HG03135 (cell line): Measurements from ENCODE around the gene ELMOD3.

Experiments
- ATAC-seq: cut with Tn5 transposase; IDR thresholded peaks from one replicate; pipeline ENCODE4 v1.9.1; 2021; ENCODE audit warnings: mild to moderate bottlenecking, moderate library complexity; ENCODE audit not compliant: unreplicated experiment

ELMOD3 gene

GRCh38 chr2:85422072-85422457 lies 67.5 kb downstream of the ELMOD3 start:
- ATAC-seq = no peak

- ATAC-seq = no peak
Observed at GRCh38 chr2:85423525-85423924, 69.0 kb downstream of the ELMOD3 start.

- no peak for ATAC-seq
Observed at GRCh38 chr2:85425588-85425987, 71.0 kb downstream of the ELMOD3 start.

GRCh38 chr2:85427300-85427835 lies 72.8 kb downstream of the ELMOD3 start:
- ATAC-seq = no peak

- ATAC-seq = no peak
Observed at GRCh38 chr2:85428343-85428881, 73.8 kb downstream of the ELMOD3 start.

- no peak for ATAC-seq
Observed at GRCh38 chr2:85429213-85429923, 74.8 kb downstream of the ELMOD3 start.

- no peak for ATAC-seq
Observed at GRCh38 chr2:85429924-85430289, 75.3 kb downstream of the ELMOD3 start.

- no peak for ATAC-seq
Observed at GRCh38 chr2:85430752-85431569, 76.4 kb downstream of the ELMOD3 start.

- no peak for ATAC-seq
Observed at GRCh38 chr2:85431570-85432205, 77.1 kb downstream of the ELMOD3 start.

GRCh38 chr2:85433511-85434089 lies 79.0 kb downstream of the ELMOD3 start:
- no peak for ATAC-seq

GRCh38 chr2:85434696-85435095 lies 80.1 kb downstream of the ELMOD3 start:
- no peak for ATAC-seq

GRCh38 chr2:85435220-85435958 lies 80.8 kb downstream of the ELMOD3 start:
- ATAC-seq = no peak

- ATAC-seq = no peak
Observed at GRCh38 chr2:85435981-85436835, 81.6 kb downstream of the ELMOD3 start.

- no peak for ATAC-seq
Observed at GRCh38 chr2:85436836-85437487, 82.4 kb downstream of the ELMOD3 start.

GRCh38 chr2:85437488-85438200 lies 83.1 kb downstream of the ELMOD3 start:
- peak; percentile 77 for ATAC-seq

- no peak for ATAC-seq
Observed at GRCh38 chr2:85438201-85439024, 83.8 kb downstream of the ELMOD3 start.

- no peak for ATAC-seq
Observed at GRCh38 chr2:85439025-85439472, 84.5 kb downstream of the ELMOD3 start.
